Measurements from ENCODE around the gene STRN4.

Gene STRN4

GRCh38 chr19:46698395-46699321 is 47.6 kb downstream of the STRN4 start:
- DNase-seq (ENCODE audit: insufficient read length, low spot score) (no peak), FAIRE-seq (no peak)
- TF ChIP-seq PAX5 (IDR thresholded peaks at IDR 0.05; ENCODE audit: insufficient read depth, low read length, severe bottlenecking) (no peak), POLR2A (IDR thresholded peaks at IDR 0.05; ENCODE audit: low read depth, low read length) (no peak), POLR2AphosphoS5 (IDR thresholded peaks at IDR 0.05; ENCODE audit: low read depth, low read length) (no peak), POU2F2 (IDR thresholded peaks at IDR 0.05; ENCODE audit: low read depth, low read length) (no peak), SPI1 (IDR thresholded peaks at IDR 0.05; ENCODE audit: low read depth, low read length) (no peak), TAF1 (IDR thresholded peaks at IDR 0.05; ENCODE audit: low read depth, low read length) (no peak)

GRCh38 chr19:46697204-46697960 is 48.9 kb downstream of the STRN4 start:
- no peak for DNase-seq (ENCODE audit: insufficient read length, low spot score)
- FAIRE-seq: no peak
- TF ChIP-seq POLR2A (IDR thresholded peaks at IDR 0.05; ENCODE audit: low read depth, low read length): no peak
- no peak for TF ChIP-seq TAF1 (IDR thresholded peaks at IDR 0.05; ENCODE audit: low read depth, low read length)
- no peak for TF ChIP-seq PAX5 (IDR thresholded peaks at IDR 0.05; ENCODE audit: insufficient read depth, low read length, severe bottlenecking)
- no peak for TF ChIP-seq POLR2AphosphoS5 (IDR thresholded peaks at IDR 0.05; ENCODE audit: low read depth, low read length)
- no peak for TF ChIP-seq POU2F2 (IDR thresholded peaks at IDR 0.05; ENCODE audit: low read depth, low read length)
- TF ChIP-seq SPI1 (IDR thresholded peaks at IDR 0.05; ENCODE audit: low read depth, low read length): no peak

- FAIRE-seq (no peak), DNase-seq (ENCODE audit: insufficient read length, low spot score) (no peak)
- TF ChIP-seq SPI1 (IDR thresholded peaks at IDR 0.05; ENCODE audit: low read depth, low read length): no peak
- no peak for TF ChIP-seq POLR2A (IDR thresholded peaks at IDR 0.05; ENCODE audit: low read depth, low read length)
- TF ChIP-seq PAX5 (IDR thresholded peaks at IDR 0.05; ENCODE audit: insufficient read depth, low read length, severe bottlenecking): no peak
- no peak for TF ChIP-seq TAF1 (IDR thresholded peaks at IDR 0.05; ENCODE audit: low read depth, low read length)
- no peak for TF ChIP-seq POLR2AphosphoS5 (IDR thresholded peaks at IDR 0.05; ENCODE audit: low read depth, low read length)
- no peak for TF ChIP-seq POU2F2 (IDR thresholded peaks at IDR 0.05; ENCODE audit: low read depth, low read length)
Measured at GRCh38 chr19:46696866-46697203, 49.4 kb downstream of the STRN4 start.

- FAIRE-seq (no peak), DNase-seq (ENCODE audit: insufficient read length, low spot score) (no peak)
- TF ChIP-seq POU2F2 (IDR thresholded peaks at IDR 0.05; ENCODE audit: low read depth, low read length) (no peak), PAX5 (IDR thresholded peaks at IDR 0.05; ENCODE audit: insufficient read depth, low read length, severe bottlenecking) (no peak), POLR2AphosphoS5 (IDR thresholded peaks at IDR 0.05; ENCODE audit: low read depth, low read length) (no peak), SPI1 (IDR thresholded peaks at IDR 0.05; ENCODE audit: low read depth, low read length) (no peak), POLR2A (IDR thresholded peaks at IDR 0.05; ENCODE audit: low read depth, low read length) (no peak), TAF1 (IDR thresholded peaks at IDR 0.05; ENCODE audit: low read depth, low read length) (no peak)
Measured at GRCh38 chr19:46696052-46696451, 50.2 kb downstream of the STRN4 start.

- DNase-seq (ENCODE audit: insufficient read length, low spot score) (no peak), FAIRE-seq (no peak)
- no peak for TF ChIP-seq POU2F2 (IDR thresholded peaks at IDR 0.05; ENCODE audit: low read depth, low read length)
- TF ChIP-seq POLR2A (IDR thresholded peaks at IDR 0.05; ENCODE audit: low read depth, low read length): no peak
- TF ChIP-seq POLR2AphosphoS5 (IDR thresholded peaks at IDR 0.05; ENCODE audit: low read depth, low read length): no peak
- TF ChIP-seq PAX5 (IDR thresholded peaks at IDR 0.05; ENCODE audit: insufficient read depth, low read length, severe bottlenecking): no peak
- TF ChIP-seq SPI1 (IDR thresholded peaks at IDR 0.05; ENCODE audit: low read depth, low read length): no peak
- no peak for TF ChIP-seq TAF1 (IDR thresholded peaks at IDR 0.05; ENCODE audit: low read depth, low read length)
Measured at GRCh38 chr19:46693760-46694159, 52.5 kb downstream of the STRN4 start.

- no peak for TF ChIP-seq PAX5 (IDR thresholded peaks at IDR 0.05; ENCODE audit: insufficient read depth, low read length, severe bottlenecking)
- no peak for TF ChIP-seq POLR2A (IDR thresholded peaks at IDR 0.05; ENCODE audit: low read depth, low read length)
- no peak for TF ChIP-seq POLR2AphosphoS5 (IDR thresholded peaks at IDR 0.05; ENCODE audit: low read depth, low read length)
- TF ChIP-seq TAF1 (IDR thresholded peaks at IDR 0.05; ENCODE audit: low read depth, low read length): no peak
- TF ChIP-seq POU2F2 (IDR thresholded peaks at IDR 0.05; ENCODE audit: low read depth, low read length): no peak
- no peak for TF ChIP-seq SPI1 (IDR thresholded peaks at IDR 0.05; ENCODE audit: low read depth, low read length)
- DNase-seq (ENCODE audit: insufficient read length, low spot score): no peak
- no peak for FAIRE-seq
Measured at GRCh38 chr19:46692918-46693722, 53.1 kb downstream of the STRN4 start.

- TF ChIP-seq POU2F2 (IDR thresholded peaks at IDR 0.05; ENCODE audit: low read depth, low read length): no peak
- TF ChIP-seq POLR2A (IDR thresholded peaks at IDR 0.05; ENCODE audit: low read depth, low read length): no peak
- TF ChIP-seq SPI1 (IDR thresholded peaks at IDR 0.05; ENCODE audit: low read depth, low read length): no peak
- no peak for TF ChIP-seq PAX5 (IDR thresholded peaks at IDR 0.05; ENCODE audit: insufficient read depth, low read length, severe bottlenecking)
- TF ChIP-seq TAF1 (IDR thresholded peaks at IDR 0.05; ENCODE audit: low read depth, low read length): no peak
- TF ChIP-seq POLR2AphosphoS5 (IDR thresholded peaks at IDR 0.05; ENCODE audit: low read depth, low read length): no peak
- FAIRE-seq (no peak), DNase-seq (ENCODE audit: insufficient read length, low spot score) (no peak)
Measured at GRCh38 chr19:46691948-46692347, 54.3 kb downstream of the STRN4 start.

- DNase-seq (ENCODE audit: insufficient read length, low spot score) (no peak), FAIRE-seq (no peak)
- TF ChIP-seq POU2F2 (IDR thresholded peaks at IDR 0.05; ENCODE audit: low read depth, low read length) (no peak), PAX5 (IDR thresholded peaks at IDR 0.05; ENCODE audit: insufficient read depth, low read length, severe bottlenecking) (no peak), POLR2A (IDR thresholded peaks at IDR 0.05; ENCODE audit: low read depth, low read length) (no peak), POLR2AphosphoS5 (IDR thresholded peaks at IDR 0.05; ENCODE audit: low read depth, low read length) (no peak), SPI1 (IDR thresholded peaks at IDR 0.05; ENCODE audit: low read depth, low read length) (no peak), TAF1 (IDR thresholded peaks at IDR 0.05; ENCODE audit: low read depth, low read length) (no peak)
Measured at GRCh38 chr19:46691104-46691503, 55.1 kb downstream of the STRN4 start.

Data from GM12891 (cell line).